MCF 10A (cell line): ENCODE results near the gene LIMS2. TPM values are rescaled to one million over a fixed set of nuclear protein-coding genes. Genes with fewer than 3 reads are reported as not detected.

Experiments
- BruUV-seq: library from RNA; stranded (reverse); fragments of 400-500 nt; replicated peaks from 2 replicates; lab custom pipeline; 2021; lab: Mats Ljungman, UMichigan
- CTCF ChIA-PET: fragments of 300-600 bp; sonication (Branson Sonifier 250); formaldehyde crosslinking; extraction: SDS; loops from one replicate; lab custom pipeline; 2021; ENCODE audit warnings: antibody characterized with exemption, inconsistent platforms; lab: Yijun Ruan, JAX
- POLR2A ChIA-PET: fragments of 300-600, 350-650 bp; sonication (Branson Sonifier 250); formaldehyde crosslinking; extraction: SDS; loops from one replicate; lab custom pipeline; 2020; ENCODE audit warnings: antibody characterized with exemption, inconsistent platforms; lab: Yijun Ruan, JAX
- DNase-seq: peaks from one replicate; pipeline ENCODE4 v3.0.0-alpha.2; 2018; ENCODE audit not compliant: unreplicated experiment
- H3K27ac Mint-ChIP-seq: one replicate; pipeline ENCODE4 v1.8.0; 2022; ENCODE audit warnings: mild to moderate bottlenecking, low read depth, mixed read lengths; ENCODE audit not compliant: unreplicated experiment
- H3K27me3 Mint-ChIP-seq: one replicate; pipeline ENCODE4 v1.8.0; 2022; ENCODE audit warnings: mixed read lengths; ENCODE audit not compliant: insufficient read depth, unreplicated experiment
- H3K36me3 Mint-ChIP-seq: one replicate; pipeline ENCODE4 v1.8.0; 2022; ENCODE audit warnings: mild to moderate bottlenecking, moderate library complexity, mixed read lengths; ENCODE audit not compliant: insufficient read depth, unreplicated experiment
- H3K4me1 Mint-ChIP-seq: one replicate; pipeline ENCODE4 v1.8.0; 2022; ENCODE audit warnings: mixed read lengths; ENCODE audit not compliant: insufficient read depth, unreplicated experiment
- H3K4me3 Mint-ChIP-seq: one replicate; pipeline ENCODE4 v1.8.0; 2022; ENCODE audit warnings: mild to moderate bottlenecking, moderate library complexity, mixed read lengths; ENCODE audit not compliant: unreplicated experiment
- H3K9me3 Mint-ChIP-seq: one replicate; pipeline ENCODE4 v1.8.0; 2022; ENCODE audit warnings: mixed read lengths; ENCODE audit not compliant: unreplicated experiment
- CTCF ChIP-seq: fragments of 200-600 bp; IDR thresholded peaks from one replicate; pipeline ENCODE4 v1.8.0; 2022; ENCODE audit warnings: antibody characterized with exemption, mild to moderate bottlenecking; ENCODE audit not compliant: unreplicated experiment
- intact Hi-C: fragments of 100-400 bp; cut with micrococcal nuclease; formaldehyde crosslinking; loops from 2 replicates; pipeline ENCODE4 v1.14.1; 2022
- total RNA-seq: library from RNA; stranded (reverse); gene quantifications from 2 replicates; pipeline ENCODE4 v1.2.3, GENCODE V29; 2022

The LIMS2 gene
- total RNA-seq, 1 experiment from 2014 or later, result not detected

DNA sequence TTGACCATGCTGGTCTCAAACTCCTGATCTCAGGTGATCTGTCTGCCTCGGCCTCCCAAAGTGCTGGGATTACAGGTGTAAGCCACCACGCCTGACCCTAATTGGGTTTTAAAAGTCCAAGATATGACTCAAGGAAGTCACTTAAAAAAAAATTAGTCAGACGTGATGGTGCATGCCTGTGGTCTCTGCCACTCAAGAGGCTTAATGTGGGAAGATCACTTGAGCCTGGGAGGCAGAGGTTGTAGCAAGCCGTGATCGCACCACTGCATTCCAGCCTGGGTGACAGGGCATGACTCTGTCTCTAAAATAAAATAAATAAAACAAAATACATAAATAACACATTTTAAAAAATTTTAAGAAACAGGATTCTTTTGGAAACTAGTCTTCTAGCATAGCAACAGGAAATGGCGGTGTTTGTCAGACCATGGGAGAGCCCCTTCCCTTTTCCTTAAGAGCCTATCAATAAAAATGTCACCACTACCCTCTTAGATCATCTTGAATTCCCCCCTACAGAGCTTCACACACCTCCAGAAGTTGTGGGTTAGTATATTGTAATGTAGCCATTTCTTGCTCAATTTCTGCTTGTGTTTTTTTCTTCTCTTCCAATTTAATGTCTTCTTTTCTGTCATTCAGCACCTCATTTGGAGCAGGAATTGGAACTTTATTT, 46.1 kb upstream of the LIMS2 start:
- H3K27ac Mint-ChIP-seq, result peak overlapping the region; percentile 82
- CTCF ChIA-PET, result interaction anchor here (0.6 kb wide), 2 partner anchors 16 to 408 kb away, joined by 3 to 5 read pairs; no protein-coding TSS in a partner anchor
- no peak for DNase-seq
- H3K36me3 Mint-ChIP-seq, result peaks cover 65% of the 10 kb centered on the region
- H3K27me3 Mint-ChIP-seq, result no peaks in the 10 kb centered on the region
- intact Hi-C loops, result no loop called here
- H3K9me3 Mint-ChIP-seq, result no peaks in the 10 kb centered on the region
- no peak for TF ChIP-seq CTCF
- peaks cover 10% of the 10 kb centered on the region for H3K4me1 Mint-ChIP-seq
- no peak overlapping the region for H3K4me3 Mint-ChIP-seq
- BruUV-seq, result no TSS peak
- POLR2A ChIA-PET, result interaction anchor here (1.3 to 2.2 kb wide), 3 partner anchors 9 to 90 kb away, joined by 5 to 6 read pairs (median 5); partner anchors contain the start of gene WDR33

- no peak for TF ChIP-seq CTCF
- intact Hi-C loops, result no loop called here
- Mint-ChIP-seq H3K4me3 (no peak overlapping the region), H3K27ac (no peak overlapping the region), H3K27me3 (no peaks in the 10 kb centered on the region), H3K9me3 (no peaks in the 10 kb centered on the region), H3K36me3 (peaks cover 83% of the 10 kb centered on the region), H3K4me1 (peaks cover 10% of the 10 kb centered on the region)
- ChIA-PET CTCF (no interaction called here), POLR2A (no interaction called here)
- DNase-seq, result no peak
- BruUV-seq, result no TSS peak
Observed at GRCh38 chr2:127719301-127720218, 44.2 kb upstream of the LIMS2 start.

DNA sequence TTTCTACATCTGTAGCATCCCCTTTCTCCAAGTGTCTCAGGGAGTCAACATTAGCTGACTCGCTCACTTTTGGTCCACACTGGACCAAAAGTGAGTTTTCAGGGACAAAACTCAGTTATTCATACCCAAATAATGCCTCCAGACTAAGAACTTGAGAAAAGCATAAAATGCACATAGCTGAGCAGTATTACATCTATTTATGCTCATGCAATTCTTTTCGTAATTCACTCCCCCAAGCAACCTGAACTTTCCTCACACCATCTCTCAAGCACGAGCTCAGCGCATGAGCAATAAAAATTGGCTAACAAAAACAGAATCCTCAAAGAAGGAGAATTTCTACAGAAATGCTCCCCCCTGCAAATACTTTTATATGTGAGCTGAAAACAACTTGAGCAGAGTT, 42.9 kb upstream of the LIMS2 start:
- intact Hi-C loops, result no loop called here
- peaks cover 10% of the 10 kb centered on the region for H3K4me1 Mint-ChIP-seq
- TF ChIP-seq CTCF, result no peak
- H3K27ac Mint-ChIP-seq, result no peak overlapping the region
- H3K36me3 Mint-ChIP-seq, result peaks cover 82% of the 10 kb centered on the region
- BruUV-seq, result no TSS peak
- H3K9me3 Mint-ChIP-seq, result no peaks in the 10 kb centered on the region
- ChIA-PET CTCF (interaction anchor here (0.8 kb wide), 1 partner anchor 86 kb away, joined by 3 read pairs; no protein-coding TSS in a partner anchor), POLR2A (interaction anchor here (1.6 kb wide), 1 partner anchor 16 kb away, joined by 4 read pairs; no protein-coding TSS in a partner anchor)
- no peak for DNase-seq
- no peak overlapping the region for H3K4me3 Mint-ChIP-seq
- H3K27me3 Mint-ChIP-seq, result no peaks in the 10 kb centered on the region
